Activated naive CD8-positive, alpha-beta T cell treated with anti-CD3 and anti-CD28 coated beads, Interleukin-2, amount 50 U/mL, for 24 hours (primary cell): ENCODE measurements around the gene HAPLN3.
A peak's percentile ranks its signal among the peaks of the same experiment; 100 is the strongest.
"Not testable (repeated sequence)": the region's sequence is repeated elsewhere in the genome, so short reads cannot be mapped to it uniquely, and the experiment has no call there.

Source experiments
- ATAC-seq: fragments of 150-1000 bp; cut with Tn5 transposase; one replicate; pipeline ENCODE4 v1.10.0; 2021
- DNase-seq: peaks from one replicate; pipeline ENCODE4 v3.0.0; 2021
- H3K27ac Mint-ChIP-seq: one replicate; pipeline ENCODE4 v1.8.0; 2021; ENCODE audit warnings: mild to moderate bottlenecking, mixed read lengths
- H3K27me3 Mint-ChIP-seq: one replicate; pipeline ENCODE4 v1.8.0; 2021; ENCODE audit warnings: mixed read lengths
- H3K36me3 Mint-ChIP-seq: one replicate; pipeline ENCODE4 v1.8.0; 2021; ENCODE audit warnings: low read depth, mixed read lengths
- H3K4me1 Mint-ChIP-seq: one replicate; pipeline ENCODE4 v1.8.0; 2021; ENCODE audit warnings: mixed read lengths
- H3K4me3 Mint-ChIP-seq: one replicate; pipeline ENCODE4 v1.8.0; 2021; ENCODE audit warnings: mild to moderate bottlenecking, moderate library complexity, mixed read lengths
- H3K9me3 Mint-ChIP-seq: one replicate; pipeline ENCODE4 v1.8.0; 2021; ENCODE audit warnings: mixed read lengths

Gene HAPLN3

GRCh38 chr15:88894819-88895767 is at the start of gene HAPLN3:
TSS of gene HAPLN3 (minus strand) at chr15:88895544. CDS start at chr15:88887298, 8,246 bp downstream.
- H3K9me3 Mint-ChIP-seq: no peaks in the 10 kb centered on the region
- H3K27ac Mint-ChIP-seq: peak within 1 kb of the TSS; percentile 79
- H3K4me3 Mint-ChIP-seq: peak within 1 kb of the TSS; percentile 78
- peaks cover 1% of the 10 kb centered on the region for H3K27me3 Mint-ChIP-seq
- DNase-seq: peak; percentile 78
- H3K36me3 Mint-ChIP-seq: peaks cover 4% of the 10 kb centered on the region
- H3K4me1 Mint-ChIP-seq: peaks cover 38% of the 10 kb centered on the region
- ATAC-seq: peak; percentile 78

GRCh38 chr15:88940110-88940675 is 44.8 kb upstream of the HAPLN3 start:
- H3K4me1 Mint-ChIP-seq: no peaks in the 10 kb centered on the region
- no peak for DNase-seq
- no peaks in the 10 kb centered on the region for H3K36me3 Mint-ChIP-seq
- H3K27me3 Mint-ChIP-seq: peaks cover under 1% of the 10 kb centered on the region
- H3K27ac Mint-ChIP-seq: no peak overlapping the region
- H3K4me3 Mint-ChIP-seq: no peak overlapping the region
- no peaks in the 10 kb centered on the region for H3K9me3 Mint-ChIP-seq
- ATAC-seq: no peak

- no peaks in the 10 kb centered on the region for H3K36me3 Mint-ChIP-seq
- no peak overlapping the region for H3K27ac Mint-ChIP-seq
- DNase-seq: no peak
- H3K4me3 Mint-ChIP-seq: no peak overlapping the region
- no peak for ATAC-seq
- H3K9me3 Mint-ChIP-seq: no peaks in the 10 kb centered on the region
- H3K27me3 Mint-ChIP-seq: peaks cover 2% of the 10 kb centered on the region
- no peaks in the 10 kb centered on the region for H3K4me1 Mint-ChIP-seq
Observed at GRCh38 chr15:88939486-88939806, 44.1 kb upstream of the HAPLN3 start.

GRCh38 chr15:88938802-88939485 is 43.6 kb upstream of the HAPLN3 start:
- H3K27me3 Mint-ChIP-seq: peaks cover 2% of the 10 kb centered on the region
- H3K27ac Mint-ChIP-seq: no peak overlapping the region

GRCh38 chr15:88934449-88934848 is 39.1 kb upstream of the HAPLN3 start:
- H3K4me1 Mint-ChIP-seq, H3K27me3 Mint-ChIP-seq, H3K36me3 Mint-ChIP-seq, H3K9me3 Mint-ChIP-seq, H3K4me3 Mint-ChIP-seq, H3K27ac Mint-ChIP-seq, DNase-seq, ATAC-seq: not testable (repeated sequence)

More at GRCh38 chr15:88938802-88939485, 43.6 kb upstream of the HAPLN3 start:
- DNase-seq (no peak), ATAC-seq (no peak)
- Mint-ChIP-seq H3K4me3 (no peak overlapping the region), H3K4me1 (no peaks in the 10 kb centered on the region), H3K9me3 (no peaks in the 10 kb centered on the region), H3K36me3 (no peaks in the 10 kb centered on the region)

GRCh38 chr15:88932875-88933330 is 37.6 kb upstream of the HAPLN3 start:
- peaks cover 7% of the 10 kb centered on the region for H3K27me3 Mint-ChIP-seq
- H3K27ac Mint-ChIP-seq: no peak overlapping the region
- no peaks in the 10 kb centered on the region for H3K36me3 Mint-ChIP-seq
- ATAC-seq: no peak
- H3K4me3 Mint-ChIP-seq: no peak overlapping the region
- DNase-seq: no peak
- H3K9me3 Mint-ChIP-seq: peaks cover 6% of the 10 kb centered on the region
- no peaks in the 10 kb centered on the region for H3K4me1 Mint-ChIP-seq

- Mint-ChIP-seq H3K4me1 (no peaks in the 10 kb centered on the region), H3K4me3 (no peak overlapping the region), H3K36me3 (no peaks in the 10 kb centered on the region), H3K27ac (no peak overlapping the region), H3K9me3 (peaks cover 7% of the 10 kb centered on the region), H3K27me3 (peaks cover 7% of the 10 kb centered on the region)
- ATAC-seq (no peak), DNase-seq (no peak)
Observed at GRCh38 chr15:88932271-88932874, 37.0 kb upstream of the HAPLN3 start.

- DNase-seq (no peak), ATAC-seq (no peak)
- Mint-ChIP-seq H3K4me3 (no peak overlapping the region), H3K36me3 (no peaks in the 10 kb centered on the region), H3K27ac (no peak overlapping the region), H3K27me3 (peaks cover 7% of the 10 kb centered on the region), H3K9me3 (peaks cover 7% of the 10 kb centered on the region), H3K4me1 (no peaks in the 10 kb centered on the region)
Observed at GRCh38 chr15:88930579-88930978, 35.2 kb upstream of the HAPLN3 start.

- not testable (repeated sequence) for H3K36me3 Mint-ChIP-seq, H3K4me3 Mint-ChIP-seq, H3K27me3 Mint-ChIP-seq, H3K27ac Mint-ChIP-seq, DNase-seq, H3K4me1 Mint-ChIP-seq, H3K9me3 Mint-ChIP-seq, ATAC-seq
Observed at GRCh38 chr15:88929358-88930098, 34.2 kb upstream of the HAPLN3 start.

GRCh38 chr15:88928192-88928591 is 32.8 kb upstream of the HAPLN3 start:
- H3K36me3 Mint-ChIP-seq, H3K9me3 Mint-ChIP-seq, H3K27ac Mint-ChIP-seq: not testable (repeated sequence)

GRCh38 chr15:88925648-88926047 is 30.3 kb upstream of the HAPLN3 start:
- not testable (repeated sequence) for H3K27me3 Mint-ChIP-seq, H3K27ac Mint-ChIP-seq, ATAC-seq, H3K4me1 Mint-ChIP-seq, H3K9me3 Mint-ChIP-seq, H3K36me3 Mint-ChIP-seq, H3K4me3 Mint-ChIP-seq, DNase-seq

More at GRCh38 chr15:88928192-88928591, 32.8 kb upstream of the HAPLN3 start:
- H3K4me1 Mint-ChIP-seq, DNase-seq, ATAC-seq, H3K4me3 Mint-ChIP-seq, H3K27me3 Mint-ChIP-seq: not testable (repeated sequence)

- DNase-seq, H3K9me3 Mint-ChIP-seq, H3K27ac Mint-ChIP-seq, H3K4me3 Mint-ChIP-seq, H3K36me3 Mint-ChIP-seq, H3K27me3 Mint-ChIP-seq: not testable (repeated sequence)
- peaks cover 29% of the 10 kb centered on the region for H3K4me1 Mint-ChIP-seq
- ATAC-seq: peak; percentile 70
Observed at GRCh38 chr15:88920892-88921435, 25.6 kb upstream of the HAPLN3 start.

- ATAC-seq (no peak), DNase-seq (no peak)
- H3K4me1 Mint-ChIP-seq: peaks cover 29% of the 10 kb centered on the region
- no peak overlapping the region for H3K4me3 Mint-ChIP-seq
- H3K36me3 Mint-ChIP-seq: no peaks in the 10 kb centered on the region
- peaks cover 9% of the 10 kb centered on the region for H3K27me3 Mint-ChIP-seq
- no peaks in the 10 kb centered on the region for H3K9me3 Mint-ChIP-seq
- no peak overlapping the region for H3K27ac Mint-ChIP-seq
Observed at GRCh38 chr15:88920186-88920891, 25.0 kb upstream of the HAPLN3 start.
